Colon (tissue), 2 donors: ENCODE data around the gene EFCAB6.

Source experiments
- FAIRE-seq: peaks from 2 replicates; lab custom pipeline; 2012; peaks lifted over from hg19 to GRCh38; lab: Jason Lieb, UNC
- donor health status: control.
- donor health status: control.

Gene EFCAB6

DNA sequence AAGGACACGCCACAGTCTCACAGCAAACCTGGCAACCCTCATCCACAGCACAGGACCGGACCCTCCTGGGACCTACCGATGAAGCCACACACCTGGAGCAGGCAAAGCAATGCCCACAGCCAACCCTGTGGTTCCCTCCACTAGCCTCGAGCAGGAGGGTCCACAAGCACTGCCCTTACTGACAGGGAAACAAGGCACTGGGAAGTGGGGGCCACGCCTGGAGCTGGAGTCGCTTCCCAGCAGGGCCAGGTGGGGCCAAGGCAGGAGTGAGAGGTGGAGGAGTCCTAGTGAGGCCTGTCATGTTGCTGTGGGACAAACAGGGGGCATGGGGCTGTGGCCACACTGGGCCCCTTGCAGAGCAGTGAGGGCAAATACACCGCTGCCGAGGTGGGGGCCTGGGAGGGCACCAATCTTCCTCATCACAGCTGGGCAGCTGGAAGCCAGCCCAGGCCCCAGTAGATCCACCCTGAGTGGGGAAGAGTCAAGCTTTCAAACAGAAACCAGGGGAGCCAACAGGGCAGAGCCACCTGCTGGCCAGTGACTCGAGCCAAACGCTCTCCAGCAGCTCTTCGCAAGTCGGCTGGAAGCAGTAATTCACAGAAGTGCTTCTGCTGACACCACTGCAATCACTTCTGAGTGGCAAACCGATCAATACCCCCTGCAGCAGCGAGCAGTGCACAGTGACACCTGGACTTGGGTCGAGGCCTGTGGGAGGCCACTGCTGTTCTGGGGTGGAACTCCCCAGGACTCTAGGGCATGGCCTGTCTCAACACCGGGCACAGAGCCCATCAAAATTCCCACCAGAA lies 36.5 kb upstream of the EFCAB6 start:
- FAIRE-seq, result no peak

GRCh38 chr22:43847376-43848289 lies 35.5 kb upstream of the EFCAB6 start:
- FAIRE-seq, result no peak

DNA sequence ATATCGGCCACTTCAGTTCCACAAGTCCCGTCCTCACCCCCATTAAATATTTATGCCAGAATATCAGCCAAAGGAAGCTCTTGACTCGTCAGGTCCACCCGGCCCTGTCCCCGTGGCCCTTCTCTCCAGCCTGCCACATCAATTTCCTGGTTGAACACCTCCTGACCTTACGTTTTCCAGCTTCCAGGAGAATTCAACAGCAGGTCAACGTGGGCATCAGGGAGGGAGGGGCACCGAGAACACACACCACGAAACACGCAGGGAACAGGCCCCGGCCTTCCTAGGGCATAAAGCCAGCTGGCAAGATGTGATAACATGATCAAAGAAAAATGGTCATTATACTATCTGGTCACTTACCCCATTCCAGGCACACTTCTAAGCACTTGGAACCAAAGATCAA lies 34.9 kb upstream of the EFCAB6 start:
- no peak for FAIRE-seq

DNA sequence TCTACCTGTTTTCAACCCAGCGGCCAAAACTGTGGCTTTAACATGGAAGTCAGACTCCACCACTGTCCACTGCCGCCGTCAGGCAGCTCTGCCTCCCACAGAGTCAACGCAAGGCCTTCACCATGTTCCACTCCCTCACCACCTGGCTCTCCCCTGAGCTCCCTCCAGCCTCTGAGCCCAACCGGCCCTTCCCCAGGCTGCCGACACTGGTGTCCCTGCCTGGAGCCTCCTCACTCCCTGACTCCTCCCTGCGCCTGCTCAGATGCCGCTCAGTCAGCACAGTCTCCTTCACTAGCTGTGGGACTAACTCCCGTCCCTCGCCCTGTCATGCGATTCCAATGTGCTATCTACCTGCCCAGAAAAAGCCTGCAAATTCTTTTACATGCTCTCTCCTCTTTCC lies 33.9 kb upstream of the EFCAB6 start:
- FAIRE-seq, result no peak

- FAIRE-seq, result no peak
These were observed 32.7 kb upstream of the EFCAB6 start for GRCh38 chr22:43844560-43845545.

GRCh38 chr22:43843783-43844530 lies 31.9 kb upstream of the EFCAB6 start:
- no peak for FAIRE-seq

DNA sequence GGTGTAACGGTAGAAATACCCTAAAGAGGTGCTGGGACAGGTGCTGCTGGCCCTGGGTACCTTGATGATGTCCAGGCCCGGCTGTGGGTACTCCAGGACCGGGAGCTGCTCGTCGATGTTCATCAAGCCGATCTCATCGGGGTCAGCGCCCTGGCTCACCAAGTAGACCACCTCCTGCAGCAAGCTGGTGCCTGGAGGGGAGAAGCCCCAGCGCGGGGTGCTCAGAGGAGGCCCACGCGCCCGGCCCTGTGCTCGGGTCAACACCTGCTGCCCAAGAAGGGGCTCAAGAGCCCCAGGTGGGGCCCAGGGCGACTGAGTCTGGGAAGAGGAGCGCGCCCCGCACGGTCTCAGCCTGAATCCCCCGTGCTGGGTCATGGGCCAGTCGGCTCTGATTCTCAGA lies 29.6 kb upstream of the EFCAB6 start:
- no peak for FAIRE-seq

DNA sequence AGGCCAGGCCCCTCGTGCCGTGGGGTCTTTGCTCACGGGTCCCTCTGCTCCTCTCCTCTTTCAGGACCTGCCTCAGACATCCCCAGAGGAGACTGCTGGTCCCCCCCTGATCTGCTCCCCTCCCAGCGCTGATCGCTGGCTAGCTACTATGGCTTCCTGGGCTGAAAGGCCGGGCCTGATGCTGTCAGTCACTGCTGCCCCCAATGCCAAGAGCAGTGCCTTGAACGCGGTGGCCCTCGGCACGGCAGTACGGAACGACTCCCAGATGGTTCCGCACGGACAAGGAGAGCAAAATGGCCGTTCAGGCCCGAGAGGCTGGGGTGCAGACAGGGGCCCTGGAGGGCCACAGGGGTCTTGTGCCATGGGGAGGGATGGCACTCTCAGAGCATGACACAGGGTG lies 28.7 kb upstream of the EFCAB6 start:
- no peak for FAIRE-seq

DNA sequence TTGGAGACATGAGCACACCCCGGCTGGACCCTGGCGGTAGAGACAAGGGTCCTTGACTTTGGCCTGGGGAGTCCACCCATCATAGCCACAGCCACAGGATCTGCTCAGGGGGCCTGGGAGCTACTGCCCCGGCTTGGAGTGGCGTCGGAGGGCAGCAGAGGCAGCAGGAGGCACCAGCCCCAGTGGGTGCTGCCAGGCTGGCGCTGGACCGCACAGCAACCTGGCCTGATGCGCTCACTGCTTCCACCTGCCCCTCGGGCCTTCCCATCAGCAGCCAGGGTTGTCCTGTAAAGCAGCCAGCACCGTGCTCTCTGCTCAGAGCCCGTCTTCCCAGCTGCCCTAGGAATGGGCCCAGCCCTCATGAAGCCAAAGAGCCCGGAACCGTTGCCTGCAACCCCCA lies 28.3 kb upstream of the EFCAB6 start:
- no peak for FAIRE-seq

DNA sequence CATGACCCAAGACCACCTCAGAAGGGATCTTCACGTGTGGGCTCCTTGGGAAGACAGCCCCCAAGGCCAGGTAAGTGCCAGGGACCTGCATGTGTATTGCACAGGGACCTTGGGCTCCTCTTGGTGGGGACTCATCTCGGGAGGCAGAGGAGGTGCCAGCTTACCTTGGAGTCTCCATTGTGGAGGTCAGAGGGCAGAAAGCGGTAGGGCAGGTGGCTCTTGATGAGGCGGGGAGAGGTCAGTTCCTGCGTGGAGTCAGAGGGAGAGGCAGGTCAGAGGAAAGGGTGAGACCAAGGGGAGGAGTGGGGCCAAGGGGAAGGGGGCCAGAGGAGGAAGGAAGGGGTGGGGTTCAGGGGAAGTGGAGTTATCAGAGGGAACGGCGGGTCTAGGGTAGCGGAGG lies 27.7 kb upstream of the EFCAB6 start:
- FAIRE-seq, result no peak

DNA sequence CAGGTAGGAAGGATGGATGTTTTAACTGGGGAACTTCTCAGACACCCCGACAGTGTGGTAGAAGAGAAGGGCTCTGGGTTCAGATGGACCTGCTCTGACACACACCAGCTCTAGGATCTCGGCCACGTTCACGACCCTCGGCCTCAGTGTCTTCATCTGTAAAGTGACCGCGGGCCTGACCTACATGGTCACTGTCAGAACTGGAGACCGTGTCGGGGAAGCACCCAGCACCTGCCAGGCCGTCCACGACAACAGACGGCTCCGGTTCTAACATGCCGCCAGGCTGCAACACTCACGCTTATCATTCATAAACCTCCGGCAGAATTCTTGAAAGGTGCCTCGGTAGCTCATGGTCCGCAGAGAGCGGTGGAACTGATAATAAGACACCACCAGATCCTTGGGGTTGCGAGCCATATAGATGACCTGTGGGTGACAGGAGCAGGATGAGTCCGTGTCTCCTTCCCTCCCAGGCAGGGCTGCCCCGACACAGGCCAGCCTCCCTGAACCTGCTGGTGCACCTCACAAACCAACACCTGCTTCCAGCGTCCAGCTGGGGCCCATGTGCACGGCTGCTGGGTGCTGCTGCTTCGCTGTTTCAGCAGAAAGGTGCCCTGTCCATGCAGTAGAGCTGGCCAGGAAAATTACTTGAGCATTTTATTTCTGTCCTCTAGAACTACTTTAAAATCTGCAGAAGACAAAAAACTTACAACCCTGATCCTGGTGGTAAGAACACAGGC lies 26.6 kb upstream of the EFCAB6 start:
- FAIRE-seq, result no peak

DNA sequence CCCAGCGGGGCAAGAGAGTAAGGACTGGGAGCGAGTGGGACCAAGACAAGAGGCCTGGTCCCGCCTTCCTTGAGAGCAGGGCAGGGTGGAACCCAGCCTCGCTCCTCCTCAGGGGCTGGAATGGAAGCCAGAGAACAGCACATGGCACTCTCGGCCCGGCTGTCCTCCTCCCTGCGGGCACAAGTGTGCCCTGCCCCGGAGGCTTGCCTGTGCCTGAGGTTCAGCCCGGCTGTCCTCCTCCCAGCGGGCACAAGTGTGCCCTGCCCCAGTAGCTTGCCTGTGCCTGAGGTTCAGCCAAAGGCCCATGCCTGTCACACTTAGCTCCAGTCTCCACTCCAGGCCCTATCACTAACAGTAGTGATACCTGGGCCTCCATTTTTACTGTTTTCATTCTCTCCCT lies 26.1 kb upstream of the EFCAB6 start:
- no peak for FAIRE-seq

DNA sequence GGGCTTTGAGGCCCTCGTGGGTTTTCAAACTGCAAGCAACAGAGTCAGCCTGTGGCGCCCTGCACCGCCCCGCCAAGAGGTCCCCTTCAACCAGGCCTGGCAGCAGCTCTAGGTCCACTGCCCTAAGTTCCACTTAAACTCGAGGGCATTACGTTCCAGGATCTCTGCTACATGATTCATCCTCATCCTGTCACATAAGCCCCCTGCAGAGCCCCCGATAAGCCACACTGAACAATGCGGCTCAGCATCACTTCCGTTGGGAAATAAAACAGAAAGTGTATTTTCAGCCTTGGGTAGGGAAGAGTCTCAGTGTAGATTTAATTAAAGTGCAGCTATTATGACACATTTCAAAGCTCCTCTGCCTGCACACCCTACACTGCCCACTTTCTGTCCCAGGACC lies 25.6 kb upstream of the EFCAB6 start:
- no peak for FAIRE-seq

DNA sequence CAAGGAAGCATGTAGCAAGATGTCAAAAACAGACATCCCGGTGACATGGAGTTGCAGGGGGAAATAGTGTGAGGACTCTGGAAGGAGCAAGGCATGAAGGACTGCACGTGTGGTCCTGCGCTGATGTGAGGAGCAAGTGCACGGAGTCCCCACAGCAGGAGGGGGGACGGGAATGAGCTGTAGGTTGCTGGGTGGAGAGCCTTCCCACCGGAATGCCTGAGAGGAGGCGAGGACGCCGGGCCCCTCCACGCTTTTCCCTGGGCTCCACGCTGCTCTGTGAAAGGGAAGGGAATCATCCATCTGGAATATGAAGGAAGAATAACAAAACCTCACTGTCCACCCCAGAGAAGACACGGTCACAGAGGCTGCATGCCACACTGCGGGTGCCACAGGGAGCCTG lies 23.6 kb upstream of the EFCAB6 start:
- FAIRE-seq, result no peak

DNA sequence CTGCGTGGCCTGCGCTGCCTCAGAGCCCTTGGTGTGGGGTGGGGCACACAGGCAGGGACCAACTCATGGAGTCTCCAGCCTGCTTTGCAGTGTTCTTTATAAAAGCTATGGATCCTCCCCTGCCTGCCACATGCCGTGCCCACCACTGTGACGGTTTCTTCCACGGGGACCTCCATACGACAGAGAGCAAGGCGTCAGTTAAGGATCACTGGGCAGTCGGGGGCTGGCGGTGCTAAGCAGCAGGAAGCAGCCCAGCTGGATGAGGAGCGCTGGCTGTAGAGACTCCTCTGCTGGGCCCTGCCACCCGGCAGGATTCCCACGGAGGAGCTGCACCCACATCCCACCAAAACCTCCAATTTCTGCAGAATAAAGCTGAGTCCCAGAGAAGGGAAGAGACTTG lies 23.1 kb upstream of the EFCAB6 start:
- no peak for FAIRE-seq

DNA sequence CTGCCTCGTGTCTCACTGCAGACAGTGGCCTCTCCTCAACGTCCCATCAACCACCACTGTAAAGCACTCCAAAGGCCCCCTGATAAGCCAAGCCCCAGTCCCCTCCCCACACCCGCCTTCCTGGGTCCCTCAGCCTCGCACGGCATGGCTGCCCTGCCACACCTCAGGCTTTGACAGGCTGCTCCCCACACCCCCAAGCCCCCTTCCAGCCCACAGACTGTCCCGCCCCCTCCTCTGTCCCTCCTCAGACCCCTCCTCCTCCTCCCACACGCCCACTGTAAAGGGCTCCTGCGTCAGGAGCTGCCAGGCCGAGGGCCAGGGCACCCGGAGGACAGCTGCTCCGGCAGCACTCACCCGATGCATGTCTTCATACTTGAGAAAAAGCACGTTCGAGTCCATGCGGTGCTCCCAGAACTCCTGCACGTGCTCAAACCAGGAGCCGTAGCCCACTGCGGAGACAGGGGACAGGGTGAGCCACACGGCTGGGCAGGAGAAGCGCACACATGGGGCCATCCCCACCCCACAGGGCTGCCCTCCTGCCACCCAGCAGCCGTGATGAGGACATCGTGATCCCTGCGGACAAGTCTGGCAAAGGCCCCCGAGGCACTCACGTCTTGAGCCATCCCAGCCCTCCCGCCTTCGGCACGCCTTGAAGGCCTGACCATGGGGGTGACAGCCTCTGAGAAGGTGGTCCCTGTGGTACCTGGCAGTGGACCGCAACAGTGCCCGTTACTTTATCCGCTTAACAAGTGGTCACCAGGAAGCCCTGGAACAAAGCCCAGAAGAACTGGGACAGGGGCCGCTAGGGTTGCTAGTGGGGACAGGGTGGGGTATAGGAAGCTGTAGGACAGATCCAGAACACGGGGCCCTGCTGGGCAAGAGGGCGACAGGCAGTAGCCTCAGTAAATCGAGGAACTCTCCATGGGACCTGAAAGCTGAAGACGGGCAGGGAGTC lies 21.5 kb upstream of the EFCAB6 start:
- FAIRE-seq, result no peak

GRCh38 chr22:43832393-43833265 lies 20.5 kb upstream of the EFCAB6 start:
- no peak for FAIRE-seq

GRCh38 chr22:43831561-43832392 lies 19.7 kb upstream of the EFCAB6 start:
- FAIRE-seq, result no peak
